Adrenal gland (tissue), 5 donors: Measurements from ENCODE around the gene RHOC.
"Not testable (repeated sequence)": the region's sequence is repeated elsewhere in the genome, so short reads cannot be mapped to it uniquely, and the experiment has no call there.

ENCODE experiments used
- CTCF ChIP-seq, 6 experiments: fragments of 450-650 bp in 4 of 6; fragments of 200-600 bp in 2 of 6; sonication (generic) in 1 of 6; IDR thresholded peaks; 1 replicate in 5 of 6; 2 replicates in 1 of 6; pipeline versions ENCODE4 v1.5.1 to v1.8.0; 2016 to 2021; ENCODE audit warnings: antibody characterized with exemption in 6 of 6, mild to moderate bottlenecking in 2 of 6, moderate library complexity in 1 of 6
- POLR2A ChIP-seq, 2 donors: fragments of 450-650 bp; IDR thresholded peaks; one replicate each; pipeline ENCODE4 v1.6.1; 2017; ENCODE audit warnings: antibody characterized with exemption in 2 of 2, mild to moderate bottlenecking in 2 of 2, moderate library complexity in 1 of 2
- donor health status: DM: no; HTN: no; CAD: no.

GRCh38 chr1:112724240-112724639 lies 17.3 kb upstream of the RHOC start:
- not testable (repeated sequence) for TF ChIP-seq POLR2A, CTCF (IDR thresholded peaks at IDR 0.05)
